GM23338 (cell line): ENCODE measurements around the gene ANGPT4. TPM values are rescaled to one million over a fixed set of nuclear protein-coding genes. Genes with fewer than 3 reads are reported as not detected.

ENCODE experiments used
- ATAC-seq: fragments of 200-7000 bp; cut with Tn5 transposase; 3 replicates; pipeline ENCODE4 v1.9.1; 2020
- DNase-seq: peaks from one replicate; pipeline ENCODE4 v3.0.0-alpha.2; 2015; ENCODE audit warnings: low spot score
- H2AFZ ChIP-seq: fragments of 200-600 bp; sonication (generic); 2 replicates; pipeline ENCODE4 v1.8.0; 2016; ENCODE audit warnings: antibody characterized with exemption, mild to moderate bottlenecking, moderate library complexity
- H3F3A ChIP-seq: fragments of 200-600 bp; sonication (generic); replicated peaks from 2 replicates; pipeline ENCODE4 v1.8.0; 2017; ENCODE audit warnings: antibody characterized with exemption, mixed run types, low read depth
- H3K27ac ChIP-seq: fragments of 200-600 bp; sonication (generic); 2 replicates; pipeline ENCODE4 v1.6.1; 2016; ENCODE audit warnings: low read depth
- H3K27me3 ChIP-seq: fragments of 200-600 bp; sonication (generic); 2 replicates; pipeline ENCODE4 v1.8.0; 2016; ENCODE audit warnings: mild to moderate bottlenecking, mixed run types, moderate library complexity; ENCODE audit not compliant: insufficient read depth
- H3K36me3 ChIP-seq: fragments of 200-600 bp; sonication (generic); 2 replicates; pipeline ENCODE4 v1.8.0; 2016; ENCODE audit warnings: mild to moderate bottlenecking; ENCODE audit not compliant: insufficient read depth
- H3K4me1 ChIP-seq: fragments of 200-600 bp; sonication (generic); 2 replicates; pipeline ENCODE4 v1.8.0; 2016; ENCODE audit warnings: mild to moderate bottlenecking, moderate library complexity; ENCODE audit not compliant: insufficient read depth
- H3K4me2 ChIP-seq: fragments of 200-600 bp; sonication (generic); 2 replicates; pipeline ENCODE4 v1.7.1; 2017; ENCODE audit warnings: mixed run types
- H3K4me3 ChIP-seq: fragments of 200-600 bp; sonication (generic); 2 replicates; pipeline ENCODE4 v1.6.1; 2016; ENCODE audit warnings: mixed run types
- H3K79me2 ChIP-seq: fragments of 200-600 bp; sonication (generic); replicated peaks from 2 replicates; pipeline ENCODE4 v1.8.0; 2017; ENCODE audit warnings: mild to moderate bottlenecking; ENCODE audit not compliant: insufficient read depth
- H3K9me2 ChIP-seq: fragments of 200-600 bp; sonication (generic); 2 replicates; pipeline ENCODE4 v1.8.0; 2017; ENCODE audit not compliant: insufficient read depth
- H4K20me1 ChIP-seq: fragments of 200-600 bp; sonication (generic); replicated peaks from 2 replicates; pipeline ENCODE4 v1.8.0; 2017; ENCODE audit warnings: mild to moderate bottlenecking; ENCODE audit not compliant: insufficient read depth
- H3K27ac Mint-ChIP-seq: 2 replicates; pipeline ENCODE4 v1.8.0; 2020; ENCODE audit warnings: inconsistent platforms, mild to moderate bottlenecking, moderate library complexity, mixed read lengths
- H3K27me3 Mint-ChIP-seq: 3 replicates; pipeline ENCODE4 v1.8.0; 2022; ENCODE audit warnings: low read depth, mild to moderate bottlenecking, moderate library complexity, mixed read lengths, inconsistent platforms; ENCODE audit not compliant: insufficient read depth, poor library complexity
- H3K36me3 Mint-ChIP-seq: 3 replicates; pipeline ENCODE4 v1.8.0; 2021; ENCODE audit warnings: low read depth, mild to moderate bottlenecking, inconsistent platforms, moderate library complexity, mixed read lengths
- H3K4me1 Mint-ChIP-seq: 3 replicates; pipeline ENCODE4 v1.8.0; 2020; ENCODE audit warnings: mild to moderate bottlenecking, inconsistent platforms, mixed read lengths
- H3K4me3 Mint-ChIP-seq: 3 replicates; pipeline ENCODE4 v1.8.0; 2021; ENCODE audit warnings: moderate library complexity, mild to moderate bottlenecking, inconsistent platforms, mixed read lengths
- H3K9me3 Mint-ChIP-seq: 3 replicates; pipeline ENCODE4 v1.8.0; 2020; ENCODE audit warnings: moderate library complexity, mild to moderate bottlenecking, inconsistent platforms, mixed read lengths
- CREB1 ChIP-seq: fragments of 250-450 bp; sonication (Bioruptor Pico); IDR thresholded peaks from 2 replicates; pipeline ENCODE4 v1.5.0; 2020; ENCODE audit warnings: low read depth, mild to moderate bottlenecking, moderate library complexity
- CTCF ChIP-seq, 2 experiments: fragments of 200-600 bp in 1 of 2; sonication (generic) in 1 of 2; conservative IDR thresholded peaks; 2 replicates each; pipeline versions ENCODE4 v1.5.1 to v1.6.1; 2016 to 2017; ENCODE audit warnings: antibody characterized with exemption in 2 of 2, low read depth in 2 of 2, mild to moderate bottlenecking in 2 of 2, moderate library complexity in 1 of 2
- ETS1 ChIP-seq: IDR thresholded peaks from 2 replicates; pipeline ENCODE4 v1.6.1; 2016; ENCODE audit warnings: antibody characterized with exemption
- EZH2 ChIP-seq: fragments of 200-600 bp; sonication (generic); IDR thresholded peaks from one replicate; pipeline ENCODE4 v1.8.0; 2017; ENCODE audit warnings: antibody characterized with exemption, mild to moderate bottlenecking, low read depth; ENCODE audit not compliant: unreplicated experiment
- EZH2phosphoT487 ChIP-seq: fragments of 200-600 bp; sonication (generic); IDR thresholded peaks from one replicate; pipeline ENCODE4 v1.8.1; 2018; ENCODE audit warnings: antibody characterized with exemption; ENCODE audit not compliant: unreplicated experiment
- JUNB ChIP-seq: IDR thresholded peaks from one replicate; pipeline ENCODE4 v1.6.1; 2016; ENCODE audit warnings: antibody characterized with exemption; ENCODE audit not compliant: unreplicated experiment
- NANOG ChIP-seq: IDR thresholded peaks from 2 replicates; pipeline ENCODE4 v1.6.1; 2016; ENCODE audit warnings: antibody characterized with exemption, borderline replicate concordance
- POLR2AphosphoS5 ChIP-seq: IDR thresholded peaks from 2 replicates; pipeline ENCODE4 v1.6.1; 2016; ENCODE audit warnings: antibody characterized with exemption, low read depth
- REST ChIP-seq: IDR thresholded peaks from one replicate; pipeline ENCODE4 v1.6.1; 2018; ENCODE audit warnings: antibody characterized with exemption; ENCODE audit not compliant: unreplicated experiment
- STAT1 ChIP-seq: IDR thresholded peaks from one replicate; pipeline ENCODE4 v1.6.1; 2016; ENCODE audit warnings: antibody characterized with exemption; ENCODE audit not compliant: unreplicated experiment
- ZNF114 ChIP-seq: fragments of 250-450 bp; sonication (Bioruptor Pico); IDR thresholded peaks from 2 replicates; pipeline ENCODE4 v1.5.0; 2020; ENCODE audit warnings: mild to moderate bottlenecking, moderate library complexity
- ZNF331 ChIP-seq: fragments of 250-450 bp; sonication (Bioruptor Pico); IDR thresholded peaks from 2 replicates; pipeline ENCODE4 v1.5.0; 2020; ENCODE audit warnings: low read depth, mild to moderate bottlenecking, moderate library complexity
- ZNF462 ChIP-seq: fragments of 250-450 bp; sonication (Bioruptor Pico); IDR thresholded peaks from 2 replicates; pipeline ENCODE4 v1.5.0; 2020; ENCODE audit warnings: mild to moderate bottlenecking, moderate library complexity
- polyA plus RNA-seq: library from polyadenylated mRNA; unstranded; fragments of >200 nt; fragmentation: Nextera tagmentation; extraction: Ambion mirVana; gene quantifications from 2 replicates; pipeline ENCODE4 v1.2.1, GENCODE V29; 2016
- total RNA-seq: library from RNA; depleted of rRNA; stranded (reverse); fragments of >200 nt; shearing (Covaris generic); gene quantifications from 2 replicates; pipeline ENCODE4 v1.2.3, GENCODE V29; 2014

Gene ANGPT4
- total and polyA plus RNA-seq, 2 experiments from 2014 or later = 0.17 TPM; not detected in 1

GRCh38 chr20:945841-946240, 29.7 kb upstream of the ANGPT4 start:
- no peak overlapping the region for H2AFZ ChIP-seq
- no peak overlapping the region for H3K27ac ChIP-seq
- Mint-ChIP-seq H3K4me3 (no peak overlapping the region), H3K36me3 (no peaks in the 10 kb centered on the region), H3K27me3 (peaks cover 4% of the 10 kb centered on the region), H3K27ac (no peak overlapping the region), H3K9me3 (no peaks in the 10 kb centered on the region; the same call in 2 of the 3 replicates), H3K4me1 (peaks cover 24% of the 10 kb centered on the region)
- TF ChIP-seq POLR2AphosphoS5 (no peak), ZNF331 (no peak), NANOG (no peak), CTCF (conservative IDR thresholded peaks at IDR 0.05; ENCODE audit: low read depth in 2 of 2) (no peak), CREB1 (CRISPR knock-in tag) (no peak), EZH2 (no peak), STAT1 (no peak), REST (no peak), JUNB (no peak), ZNF462 (CRISPR knock-in tag) (no peak), ETS1 (no peak), EZH2phosphoT487 (no peak), ZNF114 (no peak)
- no peaks in the 10 kb centered on the region for H3K36me3 ChIP-seq
- H3F3A ChIP-seq = no peaks in the 10 kb centered on the region
- peaks cover 6% of the 10 kb centered on the region; the same call in 1 of the 2 replicates for H3K9me2 ChIP-seq
- ATAC-seq (no peak), DNase-seq (no peak)
- no peaks in the 10 kb centered on the region for H3K27me3 ChIP-seq
- no peak overlapping the region for H3K4me2 ChIP-seq
- H3K79me2 ChIP-seq = no peaks in the 10 kb centered on the region
- peaks cover 21% of the 10 kb centered on the region for H3K4me1 ChIP-seq
- no peak overlapping the region for H3K4me3 ChIP-seq
- H4K20me1 ChIP-seq = no peaks in the 10 kb centered on the region
